ENCODE results near the gene RNASEH1. TPM values are rescaled to one million over a fixed set of nuclear protein-coding genes. Genes with fewer than 3 reads are reported as not detected.

The RNASEH1 gene
- total and polyA plus RNA-seq, 2 of the 13 experiments (the other 11 are each of a cell fraction or from before 2014, with no cell fraction given), result 14.5 to 57.4 TPM

DNA sequence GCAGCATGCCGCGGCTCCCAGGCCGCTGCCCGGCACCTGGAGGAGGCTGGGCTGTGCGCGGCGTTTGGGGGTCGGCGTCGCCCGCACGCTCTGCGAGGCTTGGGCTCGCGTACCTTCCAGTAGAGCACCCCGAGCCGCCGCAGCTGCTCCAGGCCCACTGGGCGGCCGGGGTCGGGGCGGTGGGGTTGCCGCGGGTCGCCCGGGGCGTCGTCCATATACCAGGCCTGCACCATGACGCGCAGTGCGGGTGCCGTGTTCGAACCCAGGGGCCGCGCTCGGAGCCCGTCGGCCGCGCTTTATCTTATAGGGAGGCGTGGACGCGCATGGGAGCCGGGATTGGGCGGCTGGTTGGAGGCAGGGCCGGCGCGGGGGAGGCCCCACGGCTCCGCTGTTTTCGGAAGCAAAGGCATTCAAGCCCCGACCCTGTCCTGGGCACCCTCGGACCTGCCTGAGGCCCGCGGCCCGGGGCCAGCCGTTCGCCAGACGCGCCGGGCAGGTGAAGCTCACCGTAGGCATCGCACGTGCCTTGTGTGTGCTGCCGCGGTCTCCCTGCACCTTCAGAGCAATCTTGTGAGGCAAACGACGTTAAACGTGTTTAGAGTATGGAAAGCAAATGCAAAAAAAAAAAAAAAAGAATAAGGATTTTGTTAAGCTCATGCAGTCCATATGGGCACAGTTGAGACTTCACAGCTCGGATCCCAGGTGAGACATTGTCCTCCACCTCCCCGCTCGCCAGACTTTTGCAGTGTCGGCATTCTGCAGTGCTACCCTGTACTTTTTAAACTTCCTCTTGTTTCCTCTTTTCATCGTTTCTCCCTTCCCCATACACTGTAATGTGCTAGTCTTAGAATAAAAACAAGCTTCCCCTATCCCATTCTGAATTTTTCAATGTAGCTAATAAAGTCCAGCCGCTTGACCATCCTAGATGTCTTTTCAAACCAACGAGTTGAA, 38.6 kb downstream of the RNASEH1 start, which contains the start of gene ADI1 (continued):
- TF ChIP-seq, protein P1, sequence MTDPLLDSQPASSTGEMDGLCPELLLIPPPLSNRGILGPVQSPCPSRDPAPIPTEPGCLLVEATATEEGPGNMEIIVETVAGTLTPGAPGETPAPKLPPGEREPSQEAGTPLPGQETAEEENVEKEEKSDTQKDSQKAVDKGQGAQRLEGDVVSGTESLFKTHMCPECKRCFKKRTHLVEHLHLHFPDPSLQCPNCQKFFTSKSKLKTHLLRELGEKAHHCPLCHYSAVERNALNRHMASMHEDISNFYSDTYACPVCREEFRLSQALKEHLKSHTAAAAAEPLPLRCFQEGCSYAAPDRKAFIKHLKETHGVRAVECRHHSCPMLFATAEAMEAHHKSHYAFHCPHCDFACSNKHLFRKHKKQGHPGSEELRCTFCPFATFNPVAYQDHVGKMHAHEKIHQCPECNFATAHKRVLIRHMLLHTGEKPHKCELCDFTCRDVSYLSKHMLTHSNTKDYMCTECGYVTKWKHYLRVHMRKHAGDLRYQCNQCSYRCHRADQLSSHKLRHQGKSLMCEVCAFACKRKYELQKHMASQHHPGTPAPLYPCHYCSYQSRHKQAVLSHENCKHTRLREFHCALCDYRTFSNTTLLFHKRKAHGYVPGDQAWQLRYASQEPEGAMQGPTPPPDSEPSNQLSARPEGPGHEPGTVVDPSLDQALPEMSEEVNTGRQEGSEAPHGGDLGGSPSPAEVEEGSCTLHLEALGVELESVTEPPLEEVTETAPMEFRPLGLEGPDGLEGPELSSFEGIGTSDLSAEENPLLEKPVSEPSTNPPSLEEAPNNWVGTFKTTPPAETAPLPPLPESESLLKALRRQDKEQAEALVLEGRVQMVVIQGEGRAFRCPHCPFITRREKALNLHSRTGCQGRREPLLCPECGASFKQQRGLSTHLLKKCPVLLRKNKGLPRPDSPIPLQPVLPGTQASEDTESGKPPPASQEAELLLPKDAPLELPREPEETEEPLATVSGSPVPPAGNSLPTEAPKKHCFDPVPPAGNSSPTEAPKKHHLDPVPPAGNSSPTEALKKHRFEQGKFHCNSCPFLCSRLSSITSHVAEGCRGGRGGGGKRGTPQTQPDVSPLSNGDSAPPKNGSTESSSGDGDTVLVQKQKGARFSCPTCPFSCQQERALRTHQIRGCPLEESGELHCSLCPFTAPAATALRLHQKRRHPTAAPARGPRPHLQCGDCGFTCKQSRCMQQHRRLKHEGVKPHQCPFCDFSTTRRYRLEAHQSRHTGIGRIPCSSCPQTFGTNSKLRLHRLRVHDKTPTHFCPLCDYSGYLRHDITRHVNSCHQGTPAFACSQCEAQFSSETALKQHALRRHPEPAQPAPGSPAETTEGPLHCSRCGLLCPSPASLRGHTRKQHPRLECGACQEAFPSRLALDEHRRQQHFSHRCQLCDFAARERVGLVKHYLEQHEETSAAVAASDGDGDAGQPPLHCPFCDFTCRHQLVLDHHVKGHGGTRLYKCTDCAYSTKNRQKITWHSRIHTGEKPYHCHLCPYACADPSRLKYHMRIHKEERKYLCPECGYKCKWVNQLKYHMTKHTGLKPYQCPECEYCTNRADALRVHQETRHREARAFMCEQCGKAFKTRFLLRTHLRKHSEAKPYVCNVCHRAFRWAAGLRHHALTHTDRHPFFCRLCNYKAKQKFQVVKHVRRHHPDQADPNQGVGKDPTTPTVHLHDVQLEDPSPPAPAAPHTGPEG (CRISPR knock-in tag; IDR thresholded peaks at IDR 0.05), result peak; percentile 79
- TF ChIP-seq, protein P2, sequence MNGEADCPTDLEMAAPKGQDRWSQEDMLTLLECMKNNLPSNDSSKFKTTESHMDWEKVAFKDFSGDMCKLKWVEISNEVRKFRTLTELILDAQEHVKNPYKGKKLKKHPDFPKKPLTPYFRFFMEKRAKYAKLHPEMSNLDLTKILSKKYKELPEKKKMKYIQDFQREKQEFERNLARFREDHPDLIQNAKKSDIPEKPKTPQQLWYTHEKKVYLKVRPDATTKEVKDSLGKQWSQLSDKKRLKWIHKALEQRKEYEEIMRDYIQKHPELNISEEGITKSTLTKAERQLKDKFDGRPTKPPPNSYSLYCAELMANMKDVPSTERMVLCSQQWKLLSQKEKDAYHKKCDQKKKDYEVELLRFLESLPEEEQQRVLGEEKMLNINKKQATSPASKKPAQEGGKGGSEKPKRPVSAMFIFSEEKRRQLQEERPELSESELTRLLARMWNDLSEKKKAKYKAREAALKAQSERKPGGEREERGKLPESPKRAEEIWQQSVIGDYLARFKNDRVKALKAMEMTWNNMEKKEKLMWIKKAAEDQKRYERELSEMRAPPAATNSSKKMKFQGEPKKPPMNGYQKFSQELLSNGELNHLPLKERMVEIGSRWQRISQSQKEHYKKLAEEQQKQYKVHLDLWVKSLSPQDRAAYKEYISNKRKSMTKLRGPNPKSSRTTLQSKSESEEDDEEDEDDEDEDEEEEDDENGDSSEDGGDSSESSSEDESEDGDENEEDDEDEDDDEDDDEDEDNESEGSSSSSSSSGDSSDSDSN (CRISPR knock-in tag; IDR thresholded peaks at IDR 0.05), result peak; percentile 87
- TF ChIP-seq, protein P3, sequence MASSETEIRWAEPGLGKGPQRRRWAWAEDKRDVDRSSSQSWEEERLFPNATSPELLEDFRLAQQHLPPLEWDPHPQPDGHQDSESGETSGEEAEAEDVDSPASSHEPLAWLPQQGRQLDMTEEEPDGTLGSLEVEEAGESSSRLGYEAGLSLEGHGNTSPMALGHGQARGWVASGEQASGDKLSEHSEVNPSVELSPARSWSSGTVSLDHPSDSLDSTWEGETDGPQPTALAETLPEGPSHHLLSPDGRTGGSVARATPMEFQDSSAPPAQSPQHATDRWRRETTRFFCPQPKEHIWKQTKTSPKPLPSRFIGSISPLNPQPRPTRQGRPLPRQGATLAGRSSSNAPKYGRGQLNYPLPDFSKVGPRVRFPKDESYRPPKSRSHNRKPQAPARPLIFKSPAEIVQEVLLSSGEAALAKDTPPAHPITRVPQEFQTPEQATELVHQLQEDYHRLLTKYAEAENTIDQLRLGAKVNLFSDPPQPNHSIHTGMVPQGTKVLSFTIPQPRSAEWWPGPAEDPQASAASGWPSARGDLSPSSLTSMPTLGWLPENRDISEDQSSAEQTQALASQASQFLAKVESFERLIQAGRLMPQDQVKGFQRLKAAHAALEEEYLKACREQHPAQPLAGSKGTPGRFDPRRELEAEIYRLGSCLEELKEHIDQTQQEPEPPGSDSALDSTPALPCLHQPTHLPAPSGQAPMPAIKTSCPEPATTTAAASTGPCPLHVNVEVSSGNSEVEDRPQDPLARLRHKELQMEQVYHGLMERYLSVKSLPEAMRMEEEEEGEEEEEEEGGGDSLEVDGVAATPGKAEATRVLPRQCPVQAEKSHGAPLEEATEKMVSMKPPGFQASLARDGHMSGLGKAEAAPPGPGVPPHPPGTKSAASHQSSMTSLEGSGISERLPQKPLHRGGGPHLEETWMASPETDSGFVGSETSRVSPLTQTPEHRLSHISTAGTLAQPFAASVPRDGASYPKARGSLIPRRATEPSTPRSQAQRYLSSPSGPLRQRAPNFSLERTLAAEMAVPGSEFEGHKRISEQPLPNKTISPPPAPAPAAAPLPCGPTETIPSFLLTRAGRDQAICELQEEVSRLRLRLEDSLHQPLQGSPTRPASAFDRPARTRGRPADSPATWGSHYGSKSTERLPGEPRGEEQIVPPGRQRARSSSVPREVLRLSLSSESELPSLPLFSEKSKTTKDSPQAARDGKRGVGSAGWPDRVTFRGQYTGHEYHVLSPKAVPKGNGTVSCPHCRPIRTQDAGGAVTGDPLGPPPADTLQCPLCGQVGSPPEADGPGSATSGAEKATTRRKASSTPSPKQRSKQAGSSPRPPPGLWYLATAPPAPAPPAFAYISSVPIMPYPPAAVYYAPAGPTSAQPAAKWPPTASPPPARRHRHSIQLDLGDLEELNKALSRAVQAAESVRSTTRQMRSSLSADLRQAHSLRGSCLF (CRISPR knock-in tag; IDR thresholded peaks at IDR 0.05; ENCODE audit: borderline replicate concordance), result no peak
- TF ChIP-seq ZNF567 (CRISPR knock-in tag; IDR thresholded peaks at IDR 0.05; ENCODE audit: borderline replicate concordance) (no peak; the same call in none of the 2 replicates), SP140L (CRISPR knock-in tag; IDR thresholded peaks at IDR 0.05; ENCODE audit: borderline replicate concordance) (peak; percentile 97; the same call in 1 of the 2 replicates), POLR2AphosphoS2 (IDR thresholded peaks at IDR 0.05; ENCODE audit: low read depth, low read length) (no peak; the same call in 1 of the 2 replicates), TBL1XR1 (IDR thresholded peaks at IDR 0.05; ENCODE audit: borderline replicate concordance, low read length, partially characterized antibody) (no peak), KMT2B (CRISPR knock-in tag; IDR thresholded peaks at IDR 0.05) (peak; percentile 57; the same call in 1 of the 2 replicates), PTBP1 (IDR thresholded peaks at IDR 0.05; ENCODE audit: low read depth, low read length, poor library complexity, severe bottlenecking) (no peak), CREM (IDR thresholded peaks at IDR 0.05) (no peak), CREM (CRISPR knock-in tag; IDR thresholded peaks at IDR 0.05) (no peak), HNRNPLL (IDR thresholded peaks at IDR 0.05; ENCODE audit: low read depth, low read length, poor library complexity, severe bottlenecking) (peak; percentile 99), ZNF496 (CRISPR knock-in tag; IDR thresholded peaks at IDR 0.05; ENCODE audit: insufficient replicate concordance) (no peak)
- TF ChIP-seq, protein P4, sequence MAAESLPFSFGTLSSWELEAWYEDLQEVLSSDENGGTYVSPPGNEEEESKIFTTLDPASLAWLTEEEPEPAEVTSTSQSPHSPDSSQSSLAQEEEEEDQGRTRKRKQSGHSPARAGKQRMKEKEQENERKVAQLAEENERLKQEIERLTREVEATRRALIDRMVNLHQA (CRISPR knock-in tag; IDR thresholded peaks at IDR 0.05), result 0 out of 2 replicates have a peak, but pooled peaks have one; percentile 68

Measured in HepG2 (cell line).